Dermis microvascular lymphatic vessel endothelial cell (primary cell): Measurements from ENCODE around the gene ABHD17B. TPM values are rescaled to one million over a fixed set of nuclear protein-coding genes. Genes with fewer than 3 reads are reported as not detected.
"Not testable (repeated sequence)": the region's sequence is repeated elsewhere in the genome, so short reads cannot be mapped to it uniquely, and the experiment has no call there.

ENCODE experiments used
- DNase-seq, 2 donors: peaks; one replicate each; pipeline versions ENCODE4 v3.0.0 to v3.0.0-alpha.2; 2010; ENCODE audit warnings: low read depth in 2 of 2
- total RNA-seq: library from RNA; depleted of rRNA; stranded (reverse); fragments of >200 nt; gene quantifications from 2 replicates; pipeline ENCODE4 v1.2.1, GENCODE V29; 2014

The ABHD17B gene
- total RNA-seq, 1 donor from 2014 or later, result 63.8 TPM

DNA sequence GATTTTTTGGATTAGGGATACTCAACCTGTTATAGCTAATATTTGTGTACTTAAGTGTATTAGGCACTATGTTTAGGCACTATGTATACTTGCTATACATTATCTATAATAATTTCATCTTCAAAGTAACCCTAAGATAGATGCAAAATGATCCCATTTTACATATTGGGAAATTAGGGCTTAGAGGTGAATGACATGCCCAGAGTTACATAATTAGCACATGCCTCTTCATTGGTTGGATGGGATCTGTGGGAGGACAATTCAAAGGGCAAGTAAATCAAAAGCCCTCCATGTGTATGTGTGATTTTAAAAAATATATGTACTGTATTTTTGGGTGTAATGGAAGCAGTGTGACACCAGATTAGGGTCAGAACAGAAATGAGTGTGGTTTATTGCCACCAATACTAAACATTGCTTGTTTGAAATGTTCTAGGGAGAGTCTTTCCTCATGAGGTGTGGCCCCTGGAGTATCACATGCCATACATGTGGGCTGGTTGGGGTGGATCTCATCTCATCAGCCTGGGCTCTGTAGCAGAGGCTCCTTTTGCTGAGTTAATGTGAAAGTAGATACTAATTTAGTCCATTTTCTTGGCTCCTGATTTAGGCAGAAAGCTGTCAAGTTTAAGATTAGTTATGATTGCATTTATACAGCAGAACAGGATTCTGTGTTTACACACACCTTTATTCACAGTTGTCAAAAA is 6.0 kb upstream of the ABHD17B start:
- no peak for DNase-seq

GRCh38 chr9:71915495-71915894 is 4.5 kb upstream of the ABHD17B start:
- no peak for DNase-seq

DNA sequence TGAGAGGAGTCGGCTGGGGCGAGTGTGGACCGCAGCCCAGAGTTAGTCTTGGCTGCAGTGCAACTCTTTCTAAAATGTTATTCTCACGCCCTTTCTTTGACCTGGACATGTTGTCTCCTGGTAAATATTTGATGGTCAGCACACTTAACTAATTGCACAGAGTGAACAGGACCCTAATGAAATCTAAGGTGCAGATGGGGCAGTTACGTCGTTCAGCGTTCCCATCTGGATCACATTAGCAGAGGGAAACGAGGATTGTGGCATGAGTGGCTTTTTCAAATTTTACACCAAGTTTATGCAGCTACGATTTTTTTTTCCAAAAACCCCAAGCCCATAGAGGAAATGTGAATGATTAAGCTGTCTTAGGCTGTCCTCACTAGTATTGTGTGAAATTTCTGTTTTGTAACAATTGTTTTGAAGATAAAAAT is 929 bp upstream of the ABHD17B start:
- DNase-seq, result peak; percentile 90 to 94

DNA sequence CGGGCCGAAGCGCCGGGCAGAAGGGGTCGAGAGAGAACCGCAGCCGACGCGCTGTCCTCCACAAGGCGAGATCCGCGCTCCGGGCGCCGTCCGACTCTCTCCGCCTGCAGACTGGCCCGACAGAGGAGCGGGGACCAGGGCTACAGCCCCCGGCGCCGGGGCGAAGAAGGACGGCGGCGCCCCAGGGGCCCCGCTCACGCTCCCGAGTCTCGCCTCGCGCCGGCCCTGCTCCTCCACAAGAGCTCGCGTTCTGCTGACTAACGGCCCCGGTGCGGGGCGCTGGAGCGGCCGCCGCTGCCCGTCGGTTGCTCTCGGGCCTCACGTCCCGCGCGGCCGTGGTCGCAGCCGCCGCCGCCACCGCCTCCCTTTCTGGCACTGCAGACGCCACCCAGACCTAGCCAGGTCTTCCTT is 338 bp downstream of the ABHD17B start:
- no peak for DNase-seq

GRCh38 chr9:71909887-71910649 is 925 bp downstream of the ABHD17B start:
- DNase-seq, result peak in 1 of 2 donors; percentile 63

- no peak for DNase-seq
These were observed 2.2 kb downstream of the ABHD17B start for GRCh38 chr9:71908825-71909224.

DNA sequence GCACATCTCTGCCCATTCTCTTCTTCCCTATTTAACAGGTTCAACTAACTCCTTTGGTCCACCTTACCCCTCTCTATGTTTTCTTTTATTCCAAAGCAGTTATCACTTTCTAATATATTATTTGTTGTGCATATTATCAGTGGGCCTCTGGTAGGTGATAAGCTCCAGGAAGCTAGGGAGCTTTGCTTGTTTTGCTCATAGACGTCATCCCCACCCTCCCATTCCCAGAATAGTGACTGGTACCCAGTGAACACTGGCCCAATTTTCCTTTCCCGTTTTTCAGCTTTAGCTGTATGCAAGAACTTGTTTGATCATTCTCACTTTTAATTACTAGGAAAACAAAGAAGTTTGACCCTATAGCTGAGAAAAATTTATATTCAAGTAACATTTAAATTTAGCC is 6.9 kb downstream of the ABHD17B start:
- DNase-seq, result no peak

GRCh38 chr9:71901695-71902597 is 9.0 kb downstream of the ABHD17B start:
- no peak for DNase-seq

DNA sequence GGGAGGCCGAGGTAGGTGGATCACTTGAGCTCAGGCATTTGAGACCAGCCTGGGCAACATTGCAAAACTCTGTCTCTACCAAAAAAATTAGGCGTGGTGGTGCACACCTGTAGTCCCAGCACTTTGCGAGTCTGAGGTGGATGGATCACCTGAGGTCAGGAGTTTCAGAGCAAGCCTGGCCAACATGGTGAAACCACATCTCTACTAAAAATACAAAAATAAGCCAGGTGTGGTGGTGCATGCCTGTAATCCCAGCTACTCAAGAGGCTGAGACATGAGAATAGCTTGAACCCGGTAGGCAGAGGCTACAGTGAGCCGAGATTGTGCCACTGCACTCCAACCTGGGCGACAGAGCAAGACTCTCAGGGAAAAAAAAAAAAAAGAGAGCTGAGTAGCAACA is 12.2 kb downstream of the ABHD17B start:
- not testable (repeated sequence) for DNase-seq

DNA sequence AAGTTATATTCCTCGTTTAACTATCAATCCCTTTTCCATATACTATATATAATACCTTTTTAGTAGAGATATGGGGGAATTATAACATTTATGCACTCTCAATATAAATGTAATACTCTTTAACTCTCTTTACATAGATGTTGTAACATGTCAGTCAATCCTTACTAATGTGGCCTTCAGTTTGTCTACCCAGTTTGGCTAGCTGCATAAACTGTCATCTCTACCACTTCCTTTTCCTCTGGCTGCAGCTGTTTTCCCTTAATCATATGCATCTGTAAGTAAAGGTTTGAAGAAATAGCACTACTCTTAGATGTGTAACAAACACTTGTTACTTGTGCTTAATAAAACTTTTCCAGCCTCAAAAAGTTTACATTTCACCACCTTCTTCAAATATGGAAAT is 13.4 kb downstream of the ABHD17B start:
- no peak for DNase-seq

- no peak for DNase-seq
These were observed 14.2 kb downstream of the ABHD17B start for GRCh38 chr9:71896761-71897160.

- DNase-seq, result no peak
These were observed 15.0 kb downstream of the ABHD17B start for GRCh38 chr9:71895955-71896354.

GRCh38 chr9:71895117-71895516 is 15.9 kb downstream of the ABHD17B start:
- no peak for DNase-seq

- no peak for DNase-seq
These were observed 19.3 kb downstream of the ABHD17B start for GRCh38 chr9:71891557-71892189.

DNA sequence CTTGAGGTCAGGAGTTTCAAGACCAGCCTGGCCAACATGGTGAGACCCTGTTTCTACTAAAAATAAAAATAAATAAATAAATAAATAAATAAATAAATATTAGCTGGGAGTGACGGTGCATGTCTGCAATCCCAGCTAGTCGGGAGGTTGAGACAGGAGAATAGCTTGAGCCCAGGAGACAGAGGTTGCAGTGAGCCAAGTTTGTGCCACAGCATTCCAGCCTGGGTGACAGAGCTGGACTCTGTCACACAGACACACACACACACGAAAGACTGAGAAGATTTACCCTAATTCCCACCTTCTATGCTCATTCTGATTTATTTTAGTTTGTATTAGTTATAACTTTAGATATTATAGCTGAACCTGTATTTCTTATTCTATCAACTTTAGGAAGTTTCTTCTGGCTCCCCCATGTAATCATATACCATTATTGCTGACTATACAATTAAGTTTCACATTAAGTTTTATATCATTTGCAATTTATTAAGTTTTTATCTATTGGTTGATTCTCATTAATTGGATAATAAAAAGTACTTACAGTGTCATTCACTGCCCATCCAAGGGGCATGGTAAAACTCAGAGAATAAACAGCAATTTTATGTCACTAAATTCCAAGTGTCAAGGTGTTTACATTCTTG is 20.8 kb downstream of the ABHD17B start:
- no peak for DNase-seq

GRCh38 chr9:71887362-71887761 is 23.6 kb downstream of the ABHD17B start:
- DNase-seq, result no peak

GRCh38 chr9:71886541-71886940 is 24.5 kb downstream of the ABHD17B start:
- no peak for DNase-seq

DNA sequence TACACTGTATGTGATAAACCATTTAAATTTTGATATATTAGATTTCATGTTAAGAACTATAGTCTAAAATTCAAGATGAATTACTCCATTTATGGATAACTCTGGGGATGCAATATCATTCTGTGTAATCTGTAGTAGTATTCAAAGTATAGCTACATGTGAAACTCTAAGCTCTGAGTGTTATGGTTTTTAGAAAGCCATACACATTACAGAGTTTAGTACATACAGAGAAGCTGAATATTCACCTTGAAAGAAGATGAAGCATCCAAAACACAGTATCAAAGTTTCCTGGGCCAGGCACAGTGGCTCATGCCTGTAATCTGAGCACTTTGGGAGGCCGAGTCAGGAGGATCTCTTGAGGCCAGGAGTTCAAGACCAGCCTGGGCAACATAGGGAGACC is 25.0 kb downstream of the ABHD17B start:
- no peak for DNase-seq

- DNase-seq, result peak in 1 of 2 donors; percentile 16
These were observed 25.5 kb downstream of the ABHD17B start for GRCh38 chr9:71885467-71885866.

- no peak for DNase-seq
These were observed 27.0 kb downstream of the ABHD17B start for GRCh38 chr9:71884005-71884404.

- DNase-seq, result no peak
These were observed 31.3 kb downstream of the ABHD17B start for GRCh38 chr9:71879644-71880174.
